HCT116 (cell line): Measurements from ENCODE around the gene EIF2AK2.

ENCODE experiments used
- ELF1 ChIP-seq: IDR thresholded peaks from 2 replicates; pipeline ENCODE4 v1.6.1; 2012; ENCODE audit warnings: low read depth, borderline replicate concordance
- EZH2phosphoT487 ChIP-seq: fragments of 200-600 bp; IDR thresholded peaks from 2 replicates; pipeline ENCODE4 v1.6.1; 2018; ENCODE audit warnings: antibody characterized with exemption, borderline replicate concordance
- POLR2A ChIP-seq: IDR thresholded peaks from 2 replicates; pipeline ENCODE4 v1.7.0; 2011; ENCODE audit warnings: borderline replicate concordance; ENCODE audit not compliant: insufficient read depth, insufficient read length; ENCODE audit errors: extremely low read depth
- POLR2AphosphoS5 ChIP-seq: IDR thresholded peaks from 2 replicates; pipeline ENCODE4 v1.6.1; 2011; ENCODE audit warnings: mild to moderate bottlenecking, low read depth, low read length, moderate library complexity
- RAD21 ChIP-seq: IDR thresholded peaks from 2 replicates; pipeline ENCODE4 v1.6.1; 2012; ENCODE audit warnings: low read depth, mild to moderate bottlenecking
- TCF7L2 ChIP-seq: IDR thresholded peaks from 2 replicates; pipeline ENCODE4 v1.7.0; 2011; ENCODE audit warnings: borderline replicate concordance, inconsistent platforms; ENCODE audit not compliant: insufficient read depth, insufficient read length; ENCODE audit errors: extremely low read depth
- YY1 ChIP-seq: IDR thresholded peaks from 2 replicates; pipeline ENCODE4 v1.6.1; 2011; ENCODE audit warnings: low read length, low read depth, moderate library complexity, mild to moderate bottlenecking; ENCODE audit not compliant: insufficient replicate concordance; ENCODE audit errors: extremely low read depth
- TF ChIP-seq, protein P1 (sequence below), 3 experiments: fragments of 200-600 bp in 1 of 3; sonication (generic) in 1 of 3; IDR thresholded peaks in 2 of 3; conservative IDR thresholded peaks in 1 of 3; 2 replicates each; pipeline ENCODE4 v1.5.1; 2012 to 2017; ENCODE audit warnings: low read depth in 2 of 3, low read length in 2 of 3, antibody characterized with exemption in 1 of 3, borderline replicate concordance in 1 of 3, control low read depth in 1 of 3, mild to moderate bottlenecking in 1 of 3, mixed read lengths in 1 of 3, mixed run types in 1 of 3, moderate library complexity in 1 of 3; ENCODE audit not compliant: insufficient read depth in 1 of 3

DNA sequence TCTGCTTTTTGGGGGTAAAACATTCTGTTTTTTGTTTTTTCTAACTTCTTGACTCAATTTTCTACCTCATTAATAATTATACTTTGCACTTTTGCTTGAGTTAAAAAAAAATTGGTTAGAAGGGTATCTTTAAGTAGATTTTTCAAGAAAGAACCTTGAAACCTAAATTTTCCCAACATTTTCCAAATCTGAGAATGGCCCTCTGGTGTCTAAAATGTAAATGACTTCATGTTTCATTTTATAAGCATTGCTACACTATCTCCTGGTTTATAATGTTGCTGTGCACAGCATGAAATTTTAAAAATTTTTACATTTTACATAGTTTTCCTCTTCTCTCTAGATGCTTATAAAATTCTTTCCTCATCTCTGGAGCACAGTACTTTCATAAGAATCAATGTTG is 14.2 kb downstream of the EIF2AK2 start:
- TF ChIP-seq, protein P1, sequence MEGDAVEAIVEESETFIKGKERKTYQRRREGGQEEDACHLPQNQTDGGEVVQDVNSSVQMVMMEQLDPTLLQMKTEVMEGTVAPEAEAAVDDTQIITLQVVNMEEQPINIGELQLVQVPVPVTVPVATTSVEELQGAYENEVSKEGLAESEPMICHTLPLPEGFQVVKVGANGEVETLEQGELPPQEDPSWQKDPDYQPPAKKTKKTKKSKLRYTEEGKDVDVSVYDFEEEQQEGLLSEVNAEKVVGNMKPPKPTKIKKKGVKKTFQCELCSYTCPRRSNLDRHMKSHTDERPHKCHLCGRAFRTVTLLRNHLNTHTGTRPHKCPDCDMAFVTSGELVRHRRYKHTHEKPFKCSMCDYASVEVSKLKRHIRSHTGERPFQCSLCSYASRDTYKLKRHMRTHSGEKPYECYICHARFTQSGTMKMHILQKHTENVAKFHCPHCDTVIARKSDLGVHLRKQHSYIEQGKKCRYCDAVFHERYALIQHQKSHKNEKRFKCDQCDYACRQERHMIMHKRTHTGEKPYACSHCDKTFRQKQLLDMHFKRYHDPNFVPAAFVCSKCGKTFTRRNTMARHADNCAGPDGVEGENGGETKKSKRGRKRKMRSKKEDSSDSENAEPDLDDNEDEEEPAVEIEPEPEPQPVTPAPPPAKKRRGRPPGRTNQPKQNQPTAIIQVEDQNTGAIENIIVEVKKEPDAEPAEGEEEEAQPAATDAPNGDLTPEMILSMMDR (IDR thresholded peaks at IDR 0.05 in 2 of 3, conservative IDR thresholded peaks at IDR 0.05 in 1 of 3; ENCODE audit: borderline replicate concordance in 1 of 3, insufficient read depth in 1 of 3, low read depth in 2 of 3, low read length in 2 of 3): peak in 1 of 3 experiments; percentile 29; a peak in 2 of 6 replicates
- TF ChIP-seq POLR2AphosphoS5 (no peak), ELF1 (no peak), YY1 (no peak), TCF7L2 (no peak), RAD21 (no peak), POLR2A (no peak), EZH2phosphoT487 (no peak)
